Neural progenitor cell (in vitro differentiated cells): ENCODE measurements around the gene BHMT. TPM values are rescaled to one million over a fixed set of nuclear protein-coding genes. Genes with fewer than 3 reads are reported as not detected.

Experiments used
- DNase-seq: peaks from one replicate; pipeline ENCODE4 v3.0.0-alpha.2; 2016; ENCODE audit warnings: low spot score
- H2AFZ ChIP-seq: fragments of 200-600 bp; sonication (generic); replicated peaks from 2 replicates; pipeline ENCODE4 v1.6.1; 2016; ENCODE audit warnings: antibody characterized with exemption
- H3F3A ChIP-seq: fragments of 200-600 bp; sonication (generic); 2 replicates; pipeline ENCODE4 v1.6.1; 2016; ENCODE audit warnings: antibody characterized with exemption, low read depth
- H3K27ac ChIP-seq: fragments of 200-600 bp; sonication (generic); 2 replicates; pipeline ENCODE4 v1.5.1; 2016; ENCODE audit warnings: mild to moderate bottlenecking
- H3K27me3 ChIP-seq: fragments of 200-600 bp; sonication (generic); 2 replicates; pipeline ENCODE4 v1.6.1; 2016; ENCODE audit warnings: mild to moderate bottlenecking, moderate library complexity
- H3K36me3 ChIP-seq: fragments of 200-600 bp; sonication (generic); 2 replicates; pipeline ENCODE4 v1.5.1; 2016
- H3K4me1 ChIP-seq: fragments of 200-600 bp; sonication (generic); 2 replicates; pipeline ENCODE4 v1.6.1; 2016; ENCODE audit warnings: mixed run types
- H3K4me2 ChIP-seq: fragments of 200-600 bp; sonication (generic); 2 replicates; pipeline ENCODE4 v1.6.1; 2016
- H3K4me3 ChIP-seq: fragments of 200-600 bp; sonication (generic); 2 replicates; pipeline ENCODE4 v1.5.1; 2016
- H3K79me2 ChIP-seq: fragments of 200-600 bp; sonication (generic); 2 replicates; pipeline ENCODE4 v1.6.1; 2016; ENCODE audit warnings: low read depth
- H3K9ac ChIP-seq: fragments of 200-600 bp; sonication (generic); 2 replicates; pipeline ENCODE4 v1.6.1; 2016
- H3K9me3 ChIP-seq: fragments of 200-600 bp; sonication (generic); 2 replicates; pipeline ENCODE4 v1.5.1; 2016; ENCODE audit warnings: low read depth
- H4K20me1 ChIP-seq: fragments of 200-600 bp; sonication (generic); 2 replicates; pipeline ENCODE4 v1.6.1; 2016; ENCODE audit warnings: low read depth
- H3K27ac Mint-ChIP-seq: 3 replicates; pipeline ENCODE4 v1.8.0; 2021; ENCODE audit warnings: mixed read lengths
- H3K27me3 Mint-ChIP-seq: 2 replicates; pipeline ENCODE4 v1.8.0; 2022; ENCODE audit warnings: low read depth, mild to moderate bottlenecking, inconsistent platforms, moderate library complexity, mixed read lengths; ENCODE audit not compliant: insufficient read depth
- H3K36me3 Mint-ChIP-seq: 3 replicates; pipeline ENCODE4 v1.8.0; 2021; ENCODE audit warnings: mixed read lengths
- H3K4me1 Mint-ChIP-seq: 3 replicates; pipeline ENCODE4 v1.8.0; 2021; ENCODE audit warnings: mixed read lengths
- H3K4me3 Mint-ChIP-seq: 3 replicates; pipeline ENCODE4 v1.8.0; 2021; ENCODE audit warnings: mild to moderate bottlenecking, moderate library complexity, mixed read lengths
- H3K9me3 Mint-ChIP-seq: 3 replicates; pipeline ENCODE4 v1.8.0; 2020; ENCODE audit warnings: mixed read lengths
- EZH2 ChIP-seq: fragments of 200-600 bp; sonication (generic); IDR thresholded peaks from 2 replicates; pipeline ENCODE4 v1.6.1; 2017; ENCODE audit warnings: antibody characterized with exemption, mild to moderate bottlenecking, moderate library complexity
- EZH2phosphoT487 ChIP-seq: fragments of 200-600 bp; sonication (generic); IDR thresholded peaks from 2 replicates; pipeline ENCODE4 v1.6.1; 2017; ENCODE audit warnings: antibody characterized with exemption
- total RNA-seq: library from RNA; depleted of rRNA; stranded (reverse); fragments of >200 nt; gene quantifications from 2 replicates; pipeline ENCODE4 v1.2.3, GENCODE V29; 2015; ENCODE audit warnings: low replicate concordance
- TF ChIP-seq, protein P1 (sequence below): fragments of 200-600 bp; sonication (generic); IDR thresholded peaks from 2 replicates; pipeline ENCODE4 v1.5.1; 2017; ENCODE audit warnings: antibody characterized with exemption, mild to moderate bottlenecking

Gene BHMT
- total RNA-seq, 1 donor from 2014 or later, result 0.45 TPM

GRCh38 chr5:79168031-79168430, 56.4 kb downstream of the BHMT start:
- Mint-ChIP-seq H3K27ac (no peak overlapping the region), H3K4me1 (no peaks in the 10 kb centered on the region), H3K9me3 (no peaks in the 10 kb centered on the region), H3K36me3 (no peaks in the 10 kb centered on the region), H3K4me3 (no peak overlapping the region), H3K27me3 (peaks cover 9% of the 10 kb centered on the region)
- no peaks in the 10 kb centered on the region for H3K27me3 ChIP-seq
- no peaks in the 10 kb centered on the region for H4K20me1 ChIP-seq
- no peaks in the 10 kb centered on the region for H3K36me3 ChIP-seq
- H3K9me3 ChIP-seq, result no peaks in the 10 kb centered on the region
- TF ChIP-seq EZH2 (no peak), EZH2phosphoT487 (no peak)
- TF ChIP-seq, protein P1, sequence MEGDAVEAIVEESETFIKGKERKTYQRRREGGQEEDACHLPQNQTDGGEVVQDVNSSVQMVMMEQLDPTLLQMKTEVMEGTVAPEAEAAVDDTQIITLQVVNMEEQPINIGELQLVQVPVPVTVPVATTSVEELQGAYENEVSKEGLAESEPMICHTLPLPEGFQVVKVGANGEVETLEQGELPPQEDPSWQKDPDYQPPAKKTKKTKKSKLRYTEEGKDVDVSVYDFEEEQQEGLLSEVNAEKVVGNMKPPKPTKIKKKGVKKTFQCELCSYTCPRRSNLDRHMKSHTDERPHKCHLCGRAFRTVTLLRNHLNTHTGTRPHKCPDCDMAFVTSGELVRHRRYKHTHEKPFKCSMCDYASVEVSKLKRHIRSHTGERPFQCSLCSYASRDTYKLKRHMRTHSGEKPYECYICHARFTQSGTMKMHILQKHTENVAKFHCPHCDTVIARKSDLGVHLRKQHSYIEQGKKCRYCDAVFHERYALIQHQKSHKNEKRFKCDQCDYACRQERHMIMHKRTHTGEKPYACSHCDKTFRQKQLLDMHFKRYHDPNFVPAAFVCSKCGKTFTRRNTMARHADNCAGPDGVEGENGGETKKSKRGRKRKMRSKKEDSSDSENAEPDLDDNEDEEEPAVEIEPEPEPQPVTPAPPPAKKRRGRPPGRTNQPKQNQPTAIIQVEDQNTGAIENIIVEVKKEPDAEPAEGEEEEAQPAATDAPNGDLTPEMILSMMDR, result no peak
- no peak overlapping the region for H3K9ac ChIP-seq
- no peak overlapping the region for H3K4me2 ChIP-seq
- no peaks in the 10 kb centered on the region for H3K79me2 ChIP-seq
- no peak overlapping the region for H2AFZ ChIP-seq
- H3K27ac ChIP-seq, result no peak overlapping the region
- H3K4me3 ChIP-seq, result no peak overlapping the region
- H3F3A ChIP-seq, result no peaks in the 10 kb centered on the region
- peaks cover 6% of the 10 kb centered on the region for H3K4me1 ChIP-seq
- DNase-seq, result no peak

GRCh38 chr5:79170661-79171060, 59.1 kb downstream of the BHMT start:
- Mint-ChIP-seq H3K4me1 (no peaks in the 10 kb centered on the region), H3K9me3 (no peaks in the 10 kb centered on the region), H3K27ac (no peak overlapping the region), H3K4me3 (no peak overlapping the region), H3K27me3 (peaks cover 6% of the 10 kb centered on the region), H3K36me3 (no peaks in the 10 kb centered on the region)
- no peaks in the 10 kb centered on the region for H3K79me2 ChIP-seq
- no peaks in the 10 kb centered on the region for H3K9me3 ChIP-seq
- no peaks in the 10 kb centered on the region for H3F3A ChIP-seq
- H3K27ac ChIP-seq, result no peak overlapping the region
- H4K20me1 ChIP-seq, result no peaks in the 10 kb centered on the region
- H2AFZ ChIP-seq, result no peak overlapping the region
- H3K9ac ChIP-seq, result no peak overlapping the region
- DNase-seq, result no peak
- H3K4me2 ChIP-seq, result no peak overlapping the region
- no peaks in the 10 kb centered on the region for H3K27me3 ChIP-seq
- H3K4me3 ChIP-seq, result no peak overlapping the region
- H3K36me3 ChIP-seq, result no peaks in the 10 kb centered on the region
- peaks cover 6% of the 10 kb centered on the region for H3K4me1 ChIP-seq
- TF ChIP-seq, protein P1, result no peak
- TF ChIP-seq EZH2phosphoT487 (no peak), EZH2 (no peak)

GRCh38 chr5:79171635-79172245, 60.1 kb downstream of the BHMT start:
- Mint-ChIP-seq H3K4me3 (no peak overlapping the region), H3K4me1 (no peaks in the 10 kb centered on the region), H3K9me3 (no peaks in the 10 kb centered on the region), H3K27me3 (peaks cover 6% of the 10 kb centered on the region), H3K36me3 (no peaks in the 10 kb centered on the region), H3K27ac (no peak overlapping the region)
- no peaks in the 10 kb centered on the region for H3K27me3 ChIP-seq
- H3K79me2 ChIP-seq, result no peaks in the 10 kb centered on the region
- peaks cover 6% of the 10 kb centered on the region for H3K4me1 ChIP-seq
- H2AFZ ChIP-seq, result peak overlapping the region; percentile 13
- H3K4me2 ChIP-seq, result no peak overlapping the region
- no peaks in the 10 kb centered on the region for H4K20me1 ChIP-seq
- no peaks in the 10 kb centered on the region for H3K9me3 ChIP-seq
- peak; percentile 6 for DNase-seq
- H3K27ac ChIP-seq, result no peak overlapping the region
- TF ChIP-seq, protein P1, result no peak
- TF ChIP-seq EZH2 (no peak), EZH2phosphoT487 (no peak)
- no peaks in the 10 kb centered on the region for H3K36me3 ChIP-seq
- no peak overlapping the region for H3K4me3 ChIP-seq
- no peaks in the 10 kb centered on the region for H3F3A ChIP-seq
- no peak overlapping the region for H3K9ac ChIP-seq
